Measurements from ENCODE around the gene RGS14.
A peak's percentile ranks its signal among the peaks of the same experiment; 100 is the strongest.

RGS14 gene

DNA sequence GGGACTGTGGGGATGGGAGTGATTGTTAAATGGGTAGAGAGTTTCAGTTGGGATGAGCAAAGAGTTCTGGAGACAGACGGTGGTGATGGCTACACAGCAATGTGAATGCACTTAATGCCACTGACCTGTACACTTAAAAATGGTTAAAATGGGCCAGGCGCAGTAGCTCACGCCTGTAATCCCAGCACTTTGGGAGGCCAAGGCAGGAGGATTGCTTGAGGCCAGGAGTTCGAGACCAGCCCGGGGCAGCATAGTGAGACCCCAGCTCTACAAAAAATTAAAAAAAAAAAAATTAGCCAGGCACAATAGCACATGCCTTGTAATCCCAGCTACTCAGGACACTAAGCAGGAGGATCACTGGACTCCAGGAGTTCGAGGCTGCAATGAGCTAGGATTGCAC is 13.9 kb upstream of the RGS14 start:
- no peak overlapping the region for H3K4me3 ChIP-seq (ENCODE audit: low read depth, low read length)
- TF ChIP-seq, protein P1, sequence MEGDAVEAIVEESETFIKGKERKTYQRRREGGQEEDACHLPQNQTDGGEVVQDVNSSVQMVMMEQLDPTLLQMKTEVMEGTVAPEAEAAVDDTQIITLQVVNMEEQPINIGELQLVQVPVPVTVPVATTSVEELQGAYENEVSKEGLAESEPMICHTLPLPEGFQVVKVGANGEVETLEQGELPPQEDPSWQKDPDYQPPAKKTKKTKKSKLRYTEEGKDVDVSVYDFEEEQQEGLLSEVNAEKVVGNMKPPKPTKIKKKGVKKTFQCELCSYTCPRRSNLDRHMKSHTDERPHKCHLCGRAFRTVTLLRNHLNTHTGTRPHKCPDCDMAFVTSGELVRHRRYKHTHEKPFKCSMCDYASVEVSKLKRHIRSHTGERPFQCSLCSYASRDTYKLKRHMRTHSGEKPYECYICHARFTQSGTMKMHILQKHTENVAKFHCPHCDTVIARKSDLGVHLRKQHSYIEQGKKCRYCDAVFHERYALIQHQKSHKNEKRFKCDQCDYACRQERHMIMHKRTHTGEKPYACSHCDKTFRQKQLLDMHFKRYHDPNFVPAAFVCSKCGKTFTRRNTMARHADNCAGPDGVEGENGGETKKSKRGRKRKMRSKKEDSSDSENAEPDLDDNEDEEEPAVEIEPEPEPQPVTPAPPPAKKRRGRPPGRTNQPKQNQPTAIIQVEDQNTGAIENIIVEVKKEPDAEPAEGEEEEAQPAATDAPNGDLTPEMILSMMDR (IDR thresholded peaks at IDR 0.05; ENCODE audit: low read depth, low read length): no peak

DNA sequence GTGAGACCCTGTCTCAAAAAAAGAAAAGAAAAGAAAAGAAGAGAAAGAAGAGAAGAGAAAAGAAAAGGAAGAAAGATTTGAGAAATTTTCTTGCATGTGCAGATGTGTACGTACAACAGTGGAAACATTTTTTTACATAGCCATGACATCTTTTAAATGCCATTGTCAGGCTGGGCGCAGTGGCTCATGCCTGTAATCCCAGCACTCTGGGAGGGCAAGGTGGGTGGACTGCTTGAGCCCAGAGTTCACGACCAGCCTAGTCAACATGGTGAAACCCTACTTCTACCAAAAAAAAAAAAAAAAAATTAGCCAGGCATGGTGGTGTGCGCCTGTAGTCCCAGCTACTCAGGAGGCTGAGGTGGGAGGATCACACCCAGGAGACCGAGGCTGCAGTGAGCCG is 12.8 kb upstream of the RGS14 start:
- TF ChIP-seq, protein P1 (IDR thresholded peaks at IDR 0.05; ENCODE audit: low read depth, low read length): no peak
- H3K4me3 ChIP-seq (ENCODE audit: low read depth, low read length): no peak overlapping the region

DNA sequence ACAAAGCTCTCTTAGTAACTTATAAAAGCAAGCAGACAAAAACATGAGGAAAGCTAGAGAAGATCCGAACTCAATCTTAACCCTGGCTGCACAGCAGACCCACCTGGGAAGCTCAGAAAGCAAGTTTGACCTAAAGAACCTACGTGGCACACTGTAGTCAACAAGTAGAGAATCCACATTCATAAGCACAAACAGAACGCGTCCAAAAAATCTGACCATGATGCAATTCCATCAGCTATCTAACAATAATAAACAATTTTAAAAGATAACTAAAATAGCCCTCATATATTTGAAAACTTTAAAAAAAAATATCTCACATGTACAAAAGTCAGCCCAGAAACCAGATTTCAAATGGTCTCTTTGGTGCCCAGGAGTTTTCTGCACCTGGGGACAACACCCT is 10.9 kb upstream of the RGS14 start:
- no peak overlapping the region for H3K4me3 ChIP-seq (ENCODE audit: low read depth, low read length)
- TF ChIP-seq, protein P1 (IDR thresholded peaks at IDR 0.05; ENCODE audit: low read depth, low read length): no peak

DNA sequence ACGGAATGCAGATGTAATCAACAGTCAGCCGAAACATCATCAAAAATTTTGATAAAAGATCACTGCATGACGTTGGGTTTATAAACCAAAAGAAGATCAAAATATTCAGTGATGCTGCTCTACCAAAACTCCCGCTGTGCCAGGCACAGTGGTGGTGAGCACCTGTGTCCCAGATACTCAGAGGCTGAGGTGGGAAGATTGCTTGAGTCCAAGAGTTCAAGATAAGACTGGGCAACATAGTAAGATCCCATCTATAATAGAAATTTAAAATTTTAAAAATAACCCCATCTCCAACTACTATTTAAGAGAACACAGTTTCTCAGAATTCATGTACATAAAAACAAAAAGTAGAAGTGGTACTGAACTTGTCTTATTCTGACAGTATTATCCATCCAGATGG is 10.0 kb upstream of the RGS14 start:
- TF ChIP-seq, protein P1 (IDR thresholded peaks at IDR 0.05; ENCODE audit: low read depth, low read length): no peak
- H3K4me3 ChIP-seq (ENCODE audit: low read depth, low read length): no peak overlapping the region

DNA sequence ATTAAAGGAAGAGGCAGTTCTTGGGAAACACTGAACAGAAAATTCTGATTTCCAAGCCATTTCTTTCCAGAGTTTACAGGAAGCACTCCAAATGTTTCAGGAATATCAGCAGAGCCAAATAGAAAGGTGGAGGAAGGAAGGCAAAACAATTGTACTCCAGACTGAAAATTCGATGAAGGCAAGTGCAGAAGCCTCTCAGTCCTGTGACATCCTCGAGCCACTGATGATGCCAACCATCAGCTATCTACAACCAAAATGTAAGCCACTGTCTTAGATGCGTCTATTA is 8.4 kb upstream of the RGS14 start:
- TF ChIP-seq, protein P1 (IDR thresholded peaks at IDR 0.05; ENCODE audit: low read depth, low read length): no peak
- H3K4me3 ChIP-seq (ENCODE audit: low read depth, low read length): no peak overlapping the region; the same call in 1 of the 2 replicates

DNA sequence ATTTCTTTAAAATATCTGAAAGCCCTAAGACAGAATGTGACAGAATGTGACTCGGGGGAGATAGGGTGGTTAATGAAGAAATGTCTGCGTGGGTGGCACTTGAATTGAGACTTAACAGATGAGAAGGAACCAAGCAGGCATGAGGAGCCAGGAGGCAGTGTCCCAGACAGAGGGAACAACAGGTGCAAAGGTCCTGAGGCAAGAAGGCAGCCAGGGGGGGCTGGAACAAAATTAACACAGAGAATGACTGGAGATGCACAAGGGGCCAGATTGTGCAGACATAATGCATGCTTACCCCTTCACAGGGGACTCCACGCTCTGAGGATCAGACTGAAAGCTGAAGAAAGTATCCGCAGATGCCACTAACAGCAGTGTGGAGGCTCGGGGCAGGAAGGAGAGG is 8.0 kb upstream of the RGS14 start:
- TF ChIP-seq, protein P1 (IDR thresholded peaks at IDR 0.05; ENCODE audit: low read depth, low read length): no peak
- H3K4me3 ChIP-seq (ENCODE audit: low read depth, low read length): no peak overlapping the region

DNA sequence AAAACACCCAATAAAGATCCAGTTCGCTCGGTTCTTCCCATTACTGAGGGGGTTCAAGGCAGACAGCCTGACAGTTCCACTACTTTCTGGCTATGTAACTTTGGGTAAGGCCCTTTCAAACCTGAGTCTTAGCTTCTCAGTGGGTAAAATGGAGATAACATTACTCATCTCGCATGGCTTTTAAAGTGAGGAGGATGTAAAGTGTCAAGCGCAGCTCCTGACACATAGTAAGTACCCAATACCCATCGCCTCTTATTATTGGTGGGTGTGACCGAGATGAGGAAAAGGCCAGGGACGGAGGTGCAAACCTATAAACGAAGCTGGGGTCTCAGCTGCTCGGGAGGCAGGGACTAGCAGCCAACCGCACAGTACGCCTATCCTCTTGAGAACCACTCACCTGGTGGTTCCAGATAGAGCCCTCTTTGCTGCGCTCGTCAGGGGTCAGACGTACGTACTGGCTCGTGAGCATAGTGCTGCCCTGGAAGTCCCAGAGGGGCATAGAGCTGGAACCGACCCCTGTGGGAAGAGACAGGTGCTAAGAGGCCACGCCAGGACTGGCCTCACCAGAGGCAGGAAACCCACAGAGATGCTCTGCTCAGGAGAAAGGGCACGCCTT is 6.8 kb upstream of the RGS14 start:
- TF ChIP-seq, protein P1 (IDR thresholded peaks at IDR 0.05; ENCODE audit: low read depth, low read length): no peak
- peak overlapping the region; percentile 100 for H3K4me3 ChIP-seq (ENCODE audit: low read depth, low read length)
